ENCODE measurements around the gene VWF. TPM values are rescaled to one million over a fixed set of nuclear protein-coding genes. Genes with fewer than 3 reads are reported as not detected.

VWF gene
- total and polyA plus RNA-seq, 2 experiments from 2014 or later: 0.42 to 0.56 TPM

GRCh38 chr12:6069437-6070093 lies 54.9 kb downstream of the VWF start:
- DNase-seq (ENCODE audit: low spot score) (no peak), ATAC-seq (no peak)
- Histone ChIP-seq H2AFZ (no peak overlapping the region), H3K4me3 (no peak overlapping the region), H3K27ac (ENCODE audit: low read depth) (no peak overlapping the region), H3K4me1 (ENCODE audit: insufficient read depth) (peaks cover 1% of the 10 kb centered on the region), H3K36me3 (ENCODE audit: insufficient read depth) (no peaks in the 10 kb centered on the region), H3K4me2 (no peak overlapping the region), H3K79me2 (replicated peaks; ENCODE audit: insufficient read depth) (no peaks in the 10 kb centered on the region), H3F3A (replicated peaks; ENCODE audit: low read depth) (no peaks in the 10 kb centered on the region), H4K20me1 (replicated peaks; ENCODE audit: insufficient read depth) (no peaks in the 10 kb centered on the region), H3K9me2 (ENCODE audit: insufficient read depth) (no peaks in the 10 kb centered on the region), H3K27me3 (ENCODE audit: insufficient read depth) (no peaks in the 10 kb centered on the region)
- no peaks in the 10 kb centered on the region; the same call in 2 of the 3 replicates for H3K36me3 Mint-ChIP-seq (ENCODE audit: low read depth)
- no peaks in the 10 kb centered on the region for H3K9me3 Mint-ChIP-seq
- TF ChIP-seq STAT1 (IDR thresholded peaks at IDR 0.05; ENCODE audit: unreplicated experiment) (no peak), ZNF331 (CRISPR knock-in tag; IDR thresholded peaks at IDR 0.05; ENCODE audit: low read depth) (no peak), ZNF462 (CRISPR knock-in tag; IDR thresholded peaks at IDR 0.05) (no peak), EZH2 (IDR thresholded peaks at IDR 0.05; ENCODE audit: low read depth, unreplicated experiment) (no peak), POLR2AphosphoS5 (IDR thresholded peaks at IDR 0.05; ENCODE audit: low read depth) (no peak), NANOG (IDR thresholded peaks at IDR 0.05; ENCODE audit: borderline replicate concordance) (no peak), EZH2phosphoT487 (IDR thresholded peaks at IDR 0.05; ENCODE audit: unreplicated experiment) (no peak), CREB1 (CRISPR knock-in tag; IDR thresholded peaks at IDR 0.05; ENCODE audit: low read depth) (no peak), ZNF114 (CRISPR knock-in tag; IDR thresholded peaks at IDR 0.05) (no peak), REST (IDR thresholded peaks at IDR 0.05; ENCODE audit: unreplicated experiment) (no peak), ETS1 (IDR thresholded peaks at IDR 0.05) (no peak)
- peaks cover 13% of the 10 kb centered on the region for H3K4me1 Mint-ChIP-seq
- no peak overlapping the region for H3K4me3 Mint-ChIP-seq
- H3K27me3 Mint-ChIP-seq (ENCODE audit: insufficient read depth, low read depth, poor library complexity): no peaks in the 10 kb centered on the region
- no peak overlapping the region; the same call in 1 of the 2 replicates for H3K27ac Mint-ChIP-seq
